GM23248 (cell line): Measurements from ENCODE around the gene TRIML2.

Source experiments
- EZH2 ChIP-seq: fragments of 200-600 bp; sonication (generic); IDR thresholded peaks from 2 replicates; pipeline ENCODE4 v1.6.1; 2018; ENCODE audit warnings: antibody characterized with exemption, mild to moderate bottlenecking; ENCODE audit not compliant: insufficient read depth, poor library complexity, severe bottlenecking
- EZH2phosphoT487 ChIP-seq: fragments of 200-600 bp; sonication (generic); IDR thresholded peaks from 2 replicates; pipeline ENCODE4 v1.6.1; 2018; ENCODE audit warnings: antibody characterized with exemption, moderate library complexity, mild to moderate bottlenecking, low read depth; ENCODE audit not compliant: insufficient read depth

DNA sequence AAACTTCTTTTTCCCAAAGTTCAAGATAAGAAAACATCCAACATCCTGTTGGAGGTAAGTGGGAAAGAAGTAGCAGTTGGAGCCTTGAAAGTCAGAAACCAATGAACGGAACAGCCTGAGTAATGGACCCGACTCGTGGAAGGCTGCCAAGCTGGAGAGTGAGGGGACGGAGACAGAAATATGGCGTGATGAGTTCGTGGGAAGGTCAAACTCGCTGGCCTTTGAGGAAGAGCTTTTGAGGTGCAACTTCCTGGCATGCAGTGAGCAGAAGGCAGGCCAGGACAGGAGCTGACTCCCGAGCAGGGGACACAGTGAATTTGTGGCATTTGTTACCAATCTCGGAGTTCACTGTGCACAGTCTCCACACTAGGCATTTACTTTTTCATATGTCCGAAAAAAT lies 28.8 kb upstream of the TRIML2 start:
- TF ChIP-seq EZH2phosphoT487, result no peak
- TF ChIP-seq EZH2, result no peak
